ENCODE measurements around the gene FAM210A. TPM values are rescaled to one million over a fixed set of nuclear protein-coding genes. Genes with fewer than 3 reads are reported as not detected.

FAM210A gene
- polyA plus RNA-seq, 1 of the 3 experiments (the other 2 are of a cell fraction), result 10.6 TPM

DNA sequence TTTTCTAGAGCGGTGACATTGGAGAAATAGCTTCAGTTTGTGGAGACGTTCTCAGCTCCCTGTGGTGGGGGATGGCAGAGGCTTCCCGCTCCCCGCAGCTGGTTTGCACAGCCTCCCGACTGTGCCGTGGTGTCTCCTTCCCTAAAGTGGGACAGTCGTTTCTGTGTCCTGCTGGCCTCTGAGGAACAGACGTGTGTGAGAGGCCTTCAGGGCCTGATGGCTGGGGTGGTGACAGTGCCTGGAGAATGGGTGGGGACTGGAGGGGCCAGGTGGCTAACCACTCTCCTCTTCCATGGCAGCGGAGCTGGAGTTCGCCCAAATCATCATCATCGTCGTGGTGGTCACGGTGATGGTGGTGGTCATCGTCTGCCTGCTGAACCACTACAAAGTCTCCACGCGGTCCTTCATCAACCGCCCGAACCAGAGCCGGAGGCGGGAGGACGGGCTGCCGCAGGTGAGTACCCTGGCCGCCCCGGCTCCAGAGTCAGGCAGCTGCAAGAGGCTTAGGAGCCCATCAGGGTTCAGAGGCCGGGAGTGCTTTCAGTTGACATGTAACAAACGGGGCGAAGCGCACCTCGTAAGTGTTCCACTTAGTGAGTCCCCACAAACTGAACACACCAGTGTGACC lies 105.4 kb downstream of the FAM210A start:
- Histone ChIP-seq H3K36me3 (replicated peaks in 1 of 2; ENCODE audit: control insufficient read depth in 1 of 2, insufficient read depth in 2 of 2, low read length in 1 of 2) (no peaks in the 10 kb centered on the region), H3F3A (replicated peaks; ENCODE audit: insufficient read depth) (no peaks in the 10 kb centered on the region), H3K9me2 (no peaks in the 10 kb centered on the region), H3K79me2 (ENCODE audit: insufficient read depth) (no peaks in the 10 kb centered on the region), H3K4me3 (ENCODE audit: low read depth in 2 of 2, low read length in 1 of 2) (no peak overlapping the region), H2AFZ (ENCODE audit: low read depth) (no peak overlapping the region), H3K27me3 (ENCODE audit: insufficient read depth) (no peaks in the 10 kb centered on the region), H4K20me1 (ENCODE audit: insufficient read depth) (no peaks in the 10 kb centered on the region), H3K9ac (no peak overlapping the region), H3K27ac (ENCODE audit: low read depth in 2 of 2, low read length in 1 of 2) (no peak overlapping the region), H3K4me2 (no peak overlapping the region), H3K4me1 (ENCODE audit: control insufficient read depth in 1 of 2, insufficient read depth in 2 of 2, low read depth in 1 of 2, low read length in 1 of 2) (peaks cover 0 to 20% of the 10 kb centered on the region in 2 experiments; a peak in 1 of 4 replicates), H3K9me3 (no peaks in the 10 kb centered on the region)
- WGBS (ENCODE audit: low lambda C conversion rate), result 84% methylated on average over 23 of the region's 29 CpGs
- ChIA-PET CTCF (interaction anchor here (1.2 kb wide), 1 partner anchor 9 kb away, joined by 4 read pairs; no protein-coding TSS in a partner anchor), POLR2A (no interaction called here)
- DNase-seq, result no peak
- TF ChIP-seq, protein P1, sequence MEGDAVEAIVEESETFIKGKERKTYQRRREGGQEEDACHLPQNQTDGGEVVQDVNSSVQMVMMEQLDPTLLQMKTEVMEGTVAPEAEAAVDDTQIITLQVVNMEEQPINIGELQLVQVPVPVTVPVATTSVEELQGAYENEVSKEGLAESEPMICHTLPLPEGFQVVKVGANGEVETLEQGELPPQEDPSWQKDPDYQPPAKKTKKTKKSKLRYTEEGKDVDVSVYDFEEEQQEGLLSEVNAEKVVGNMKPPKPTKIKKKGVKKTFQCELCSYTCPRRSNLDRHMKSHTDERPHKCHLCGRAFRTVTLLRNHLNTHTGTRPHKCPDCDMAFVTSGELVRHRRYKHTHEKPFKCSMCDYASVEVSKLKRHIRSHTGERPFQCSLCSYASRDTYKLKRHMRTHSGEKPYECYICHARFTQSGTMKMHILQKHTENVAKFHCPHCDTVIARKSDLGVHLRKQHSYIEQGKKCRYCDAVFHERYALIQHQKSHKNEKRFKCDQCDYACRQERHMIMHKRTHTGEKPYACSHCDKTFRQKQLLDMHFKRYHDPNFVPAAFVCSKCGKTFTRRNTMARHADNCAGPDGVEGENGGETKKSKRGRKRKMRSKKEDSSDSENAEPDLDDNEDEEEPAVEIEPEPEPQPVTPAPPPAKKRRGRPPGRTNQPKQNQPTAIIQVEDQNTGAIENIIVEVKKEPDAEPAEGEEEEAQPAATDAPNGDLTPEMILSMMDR (IDR thresholded peaks at IDR 0.05), result no peak
- TF ChIP-seq, protein P2, sequence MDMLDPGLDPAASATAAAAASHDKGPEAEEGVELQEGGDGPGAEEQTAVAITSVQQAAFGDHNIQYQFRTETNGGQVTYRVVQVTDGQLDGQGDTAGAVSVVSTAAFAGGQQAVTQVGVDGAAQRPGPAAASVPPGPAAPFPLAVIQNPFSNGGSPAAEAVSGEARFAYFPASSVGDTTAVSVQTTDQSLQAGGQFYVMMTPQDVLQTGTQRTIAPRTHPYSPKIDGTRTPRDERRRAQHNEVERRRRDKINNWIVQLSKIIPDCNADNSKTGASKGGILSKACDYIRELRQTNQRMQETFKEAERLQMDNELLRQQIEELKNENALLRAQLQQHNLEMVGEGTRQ (IDR thresholded peaks at IDR 0.05; ENCODE audit: borderline replicate concordance, low read depth, low read length), result no peak
- no peak for TF ChIP-seq RAD21 (IDR thresholded peaks at IDR 0.05; ENCODE audit: low read length)
- TF ChIP-seq JUND (IDR thresholded peaks at IDR 0.05), result no peak
- TF ChIP-seq GABPA (IDR thresholded peaks at IDR 0.05; ENCODE audit: low read depth), result no peak
- no peak for TF ChIP-seq SIN3A (IDR thresholded peaks at IDR 0.05; ENCODE audit: borderline replicate concordance, low read depth, low read length)

DNA sequence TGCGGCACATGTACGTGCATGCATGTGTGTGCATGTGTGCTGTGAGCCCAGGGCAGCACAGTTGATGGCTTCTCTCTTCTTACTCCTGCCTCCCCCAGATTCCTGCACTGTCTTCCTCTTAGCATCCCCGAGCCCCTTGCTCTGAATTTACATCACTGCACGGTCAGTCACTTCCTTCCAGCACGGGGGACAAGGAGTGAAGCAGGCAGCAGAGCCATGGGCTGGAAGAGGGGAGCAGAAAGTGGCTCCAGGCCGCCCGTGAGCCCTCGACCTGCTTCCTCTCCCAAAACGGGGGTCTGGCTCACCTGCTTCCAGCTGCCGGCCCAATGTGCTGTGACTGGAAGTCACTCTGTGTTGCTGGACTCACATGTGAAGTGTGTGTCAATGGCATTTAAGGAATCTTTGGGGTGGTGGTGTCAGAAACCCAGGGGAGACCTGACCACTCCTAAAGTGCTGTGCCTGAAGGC lies 106.1 kb downstream of the FAM210A start:
- H3K9me2 ChIP-seq, result no peaks in the 10 kb centered on the region
- 66% methylated on average over 10 of the region's 10 CpGs for WGBS (ENCODE audit: low lambda C conversion rate)
- H3K9ac ChIP-seq, result no peak overlapping the region
- no peaks in the 10 kb centered on the region for H3K9me3 ChIP-seq
- peaks cover 0 to 17% of the 10 kb centered on the region in 2 experiments; a peak in 1 of 4 replicates for H3K4me1 ChIP-seq (ENCODE audit: control insufficient read depth in 1 of 2, insufficient read depth in 2 of 2, low read depth in 1 of 2, low read length in 1 of 2)
- DNase-seq, result no peak
- H3K79me2 ChIP-seq (ENCODE audit: insufficient read depth), result no peaks in the 10 kb centered on the region
- H3K27ac ChIP-seq (ENCODE audit: low read depth in 2 of 2, low read length in 1 of 2), result no peak overlapping the region
- POLR2A ChIA-PET, result no interaction called here
- H3K4me2 ChIP-seq, result no peak overlapping the region
- H4K20me1 ChIP-seq (ENCODE audit: insufficient read depth), result no peaks in the 10 kb centered on the region
- H3K4me3 ChIP-seq (ENCODE audit: low read depth in 2 of 2, low read length in 1 of 2), result no peak overlapping the region
- CTCF ChIA-PET, result no interaction called here
- H3K36me3 ChIP-seq (replicated peaks in 1 of 2; ENCODE audit: control insufficient read depth in 1 of 2, insufficient read depth in 2 of 2, low read length in 1 of 2), result no peaks in the 10 kb centered on the region
- H3F3A ChIP-seq (replicated peaks; ENCODE audit: insufficient read depth), result no peaks in the 10 kb centered on the region
- H3K27me3 ChIP-seq (ENCODE audit: insufficient read depth), result no peaks in the 10 kb centered on the region
- H2AFZ ChIP-seq (ENCODE audit: low read depth), result no peak overlapping the region
- no peak for TF ChIP-seq RFX5 (IDR thresholded peaks at IDR 0.05; ENCODE audit: low read length)
- no peak for TF ChIP-seq TAF1 (IDR thresholded peaks at IDR 0.05; ENCODE audit: borderline replicate concordance, low read depth, low read length)
- TF ChIP-seq EZH2phosphoT487 (IDR thresholded peaks at IDR 0.05; ENCODE audit: borderline replicate concordance, low read depth), result no peak
- TF ChIP-seq, protein P2 (IDR thresholded peaks at IDR 0.05; ENCODE audit: borderline replicate concordance, low read depth, low read length), result no peak
- no peak for TF ChIP-seq SIN3A (IDR thresholded peaks at IDR 0.05; ENCODE audit: borderline replicate concordance, low read depth, low read length)
- TF ChIP-seq, protein P3, sequence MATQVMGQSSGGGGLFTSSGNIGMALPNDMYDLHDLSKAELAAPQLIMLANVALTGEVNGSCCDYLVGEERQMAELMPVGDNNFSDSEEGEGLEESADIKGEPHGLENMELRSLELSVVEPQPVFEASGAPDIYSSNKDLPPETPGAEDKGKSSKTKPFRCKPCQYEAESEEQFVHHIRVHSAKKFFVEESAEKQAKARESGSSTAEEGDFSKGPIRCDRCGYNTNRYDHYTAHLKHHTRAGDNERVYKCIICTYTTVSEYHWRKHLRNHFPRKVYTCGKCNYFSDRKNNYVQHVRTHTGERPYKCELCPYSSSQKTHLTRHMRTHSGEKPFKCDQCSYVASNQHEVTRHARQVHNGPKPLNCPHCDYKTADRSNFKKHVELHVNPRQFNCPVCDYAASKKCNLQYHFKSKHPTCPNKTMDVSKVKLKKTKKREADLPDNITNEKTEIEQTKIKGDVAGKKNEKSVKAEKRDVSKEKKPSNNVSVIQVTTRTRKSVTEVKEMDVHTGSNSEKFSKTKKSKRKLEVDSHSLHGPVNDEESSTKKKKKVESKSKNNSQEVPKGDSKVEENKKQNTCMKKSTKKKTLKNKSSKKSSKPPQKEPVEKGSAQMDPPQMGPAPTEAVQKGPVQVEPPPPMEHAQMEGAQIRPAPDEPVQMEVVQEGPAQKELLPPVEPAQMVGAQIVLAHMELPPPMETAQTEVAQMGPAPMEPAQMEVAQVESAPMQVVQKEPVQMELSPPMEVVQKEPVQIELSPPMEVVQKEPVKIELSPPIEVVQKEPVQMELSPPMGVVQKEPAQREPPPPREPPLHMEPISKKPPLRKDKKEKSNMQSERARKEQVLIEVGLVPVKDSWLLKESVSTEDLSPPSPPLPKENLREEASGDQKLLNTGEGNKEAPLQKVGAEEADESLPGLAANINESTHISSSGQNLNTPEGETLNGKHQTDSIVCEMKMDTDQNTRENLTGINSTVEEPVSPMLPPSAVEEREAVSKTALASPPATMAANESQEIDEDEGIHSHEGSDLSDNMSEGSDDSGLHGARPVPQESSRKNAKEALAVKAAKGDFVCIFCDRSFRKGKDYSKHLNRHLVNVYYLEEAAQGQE (IDR thresholded peaks at IDR 0.05; ENCODE audit: low read depth, low read length), result no peak
- no peak for TF ChIP-seq YY1 (IDR thresholded peaks at IDR 0.05; ENCODE audit: low read depth)
- TF ChIP-seq JUND (IDR thresholded peaks at IDR 0.05), result no peak
- TF ChIP-seq, protein P4, sequence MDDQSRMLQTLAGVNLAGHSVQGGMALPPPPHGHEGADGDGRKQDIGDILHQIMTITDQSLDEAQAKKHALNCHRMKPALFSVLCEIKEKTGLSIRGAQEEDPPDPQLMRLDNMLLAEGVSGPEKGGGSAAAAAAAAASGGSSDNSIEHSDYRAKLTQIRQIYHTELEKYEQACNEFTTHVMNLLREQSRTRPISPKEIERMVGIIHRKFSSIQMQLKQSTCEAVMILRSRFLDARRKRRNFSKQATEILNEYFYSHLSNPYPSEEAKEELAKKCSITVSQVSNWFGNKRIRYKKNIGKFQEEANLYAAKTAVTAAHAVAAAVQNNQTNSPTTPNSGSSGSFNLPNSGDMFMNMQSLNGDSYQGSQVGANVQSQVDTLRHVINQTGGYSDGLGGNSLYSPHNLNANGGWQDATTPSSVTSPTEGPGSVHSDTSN (IDR thresholded peaks at IDR 0.05), result no peak
- TF ChIP-seq FOXJ3 (CRISPR knock-in tag; IDR thresholded peaks at IDR 0.05), result no peak
- no peak for TF ChIP-seq SMC3 (IDR thresholded peaks at IDR 0.05; ENCODE audit: low read depth, low read length)

Data from SK-N-SH (cell line).